Suprapubic skin (tissue), 4 donors: ENCODE measurements around the gene MPV17L2. TPM values are rescaled to one million over a fixed set of nuclear protein-coding genes. Genes with fewer than 3 reads are reported as not detected.

ENCODE experiments used
- total RNA-seq, 4 donors: library from RNA; depleted of rRNA; stranded (reverse); fragments of >200 nt; gene quantifications; one replicate each; pipeline ENCODE4 v1.1.0, GENCODE V29; 2016

Gene MPV17L2
- total RNA-seq, 4 donors from 2014 or later = 4.8 to 27.2 (median 14.7) TPM

Other genes with a start within 250 kb of the MPV17L2 start
- under 1 TPM in 2 of 4 donors, not detected in 2; 0.26 to 0.51 TPM for gene KCNN1, start 226.1 kb upstream of the MPV17L2 start, total RNA-seq
- gene ARRDC2, start 185.0 kb upstream of the MPV17L2 start, total RNA-seq = 10 to 100 TPM; 11.3 to 35.0 (median 28.5) TPM
- gene IL12RB1, start 106.3 kb upstream of the MPV17L2 start, total RNA-seq = under 1 TPM in 2 of 4 donors, not detected in 2; 0.30 to 0.87 TPM
- gene MAST3, start 95.4 kb upstream of the MPV17L2 start, total RNA-seq = 10 to 100 TPM; 13.4 to 29.7 (median 20.0) TPM
- 10 to 100 TPM; 14.1 to 25.9 (median 19.5) TPM for gene PIK3R2, start 40.1 kb upstream of the MPV17L2 start, total RNA-seq
- 10 to 100 TPM; 13.4 to 37.2 (median 35.1) TPM for gene IFI30, start 19.4 kb upstream of the MPV17L2 start, total RNA-seq
- gene RAB3A, start 10.8 kb downstream of the MPV17L2 start, total RNA-seq = 1 to 10 TPM; 1.9 to 5.3 (median 1.9) TPM
- 1 to 10 TPM in 1 of 4 donors, under 1 TPM in 1, not detected in 2; 0.47 to 2.0 TPM for gene PDE4C, start 33.2 kb downstream of the MPV17L2 start, total RNA-seq
- gene IQCN, start 81.2 kb downstream of the MPV17L2 start, total RNA-seq = 10 to 100 TPM in 3 of 4 donors, 1 to 10 TPM in 1; 8.1 to 27.6 (median 13.6) TPM
- 100 to 1,000 TPM; 330 to 579 (median 396) TPM for gene JUND, start 88.4 kb downstream of the MPV17L2 start, total RNA-seq
- gene LSM4, start 129.9 kb downstream of the MPV17L2 start, total RNA-seq = 100 to 1,000 TPM in 2 of 4 donors, 10 to 100 TPM in 2; 53.1 to 115 (median 103) TPM
- 1 to 10 TPM; 4.6 to 8.0 (median 7.6) TPM for gene PGPEP1, start 147.4 kb downstream of the MPV17L2 start, total RNA-seq
- under 1 TPM in 3 of 4 donors, not detected in 1; 0.57 to 0.89 (median 0.86) TPM for gene GDF15, start 192.9 kb downstream of the MPV17L2 start, total RNA-seq
- gene LRRC25, start 204.4 kb downstream of the MPV17L2 start, total RNA-seq = under 1 TPM in 3 of 4 donors, not detected in 1; 0.59 to 0.79 (median 0.73) TPM
- 10 to 100 TPM; 18.1 to 30.5 (median 27.4) TPM for gene SSBP4, start 226.2 kb downstream of the MPV17L2 start, total RNA-seq
- 10 to 100 TPM in 3 of 4 donors, 1 to 10 TPM in 1; 7.9 to 27.6 (median 21.0) TPM for gene ISYNA1, start 244.9 kb downstream of the MPV17L2 start, total RNA-seq